HG03135 (cell line): Measurements from ENCODE around the gene MKI67.
"Not testable (repeated sequence)": the region's sequence is repeated elsewhere in the genome, so short reads cannot be mapped to it uniquely, and the experiment has no call there.

ENCODE experiments used
- ATAC-seq: cut with Tn5 transposase; IDR thresholded peaks from one replicate; pipeline ENCODE4 v1.9.1; 2021; ENCODE audit warnings: mild to moderate bottlenecking, moderate library complexity; ENCODE audit not compliant: unreplicated experiment

The MKI67 gene

DNA sequence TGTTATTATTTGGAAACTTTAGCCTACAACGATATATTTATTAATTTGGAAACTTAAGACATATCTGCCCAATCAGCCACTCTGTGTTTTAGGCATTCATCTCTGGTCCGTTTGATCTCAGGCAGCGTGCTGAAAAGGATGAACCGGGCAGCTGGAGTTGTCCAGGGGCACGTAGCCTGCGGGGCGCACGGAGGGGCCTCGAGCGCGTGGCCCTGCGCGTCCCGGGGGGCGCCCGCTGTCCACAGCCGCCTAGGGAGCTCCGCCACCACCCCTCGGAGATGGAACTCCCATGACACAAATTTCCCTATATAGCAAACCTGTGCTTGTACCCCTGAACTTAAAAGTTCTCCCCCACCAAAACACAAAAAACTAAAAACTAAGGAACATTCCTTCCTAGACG is 24.3 kb upstream of the MKI67 start:
- ATAC-seq = no peak

DNA sequence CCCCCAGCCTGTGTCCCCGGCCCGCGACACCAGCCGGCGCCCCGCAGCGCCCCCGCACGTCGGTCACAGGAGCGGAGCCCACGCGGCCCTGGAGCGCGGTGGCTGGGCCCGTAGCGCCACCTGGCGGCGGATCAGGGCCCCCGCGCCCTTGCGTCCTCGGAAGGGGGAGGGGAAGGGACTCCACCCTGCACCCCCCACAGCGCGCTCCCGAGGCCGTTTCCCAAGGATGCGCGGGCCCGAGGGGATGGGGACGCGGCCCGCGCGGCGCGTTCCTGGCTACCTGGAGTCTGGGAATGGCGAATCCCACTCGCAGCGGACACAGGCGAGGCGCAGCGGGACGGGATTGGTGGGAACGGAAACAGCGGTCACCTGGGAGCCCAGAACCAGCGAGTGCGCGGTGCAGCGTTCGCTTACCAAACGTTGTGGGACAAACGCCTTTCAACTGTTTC is 23.8 kb upstream of the MKI67 start:
- ATAC-seq = peak; percentile 89

DNA sequence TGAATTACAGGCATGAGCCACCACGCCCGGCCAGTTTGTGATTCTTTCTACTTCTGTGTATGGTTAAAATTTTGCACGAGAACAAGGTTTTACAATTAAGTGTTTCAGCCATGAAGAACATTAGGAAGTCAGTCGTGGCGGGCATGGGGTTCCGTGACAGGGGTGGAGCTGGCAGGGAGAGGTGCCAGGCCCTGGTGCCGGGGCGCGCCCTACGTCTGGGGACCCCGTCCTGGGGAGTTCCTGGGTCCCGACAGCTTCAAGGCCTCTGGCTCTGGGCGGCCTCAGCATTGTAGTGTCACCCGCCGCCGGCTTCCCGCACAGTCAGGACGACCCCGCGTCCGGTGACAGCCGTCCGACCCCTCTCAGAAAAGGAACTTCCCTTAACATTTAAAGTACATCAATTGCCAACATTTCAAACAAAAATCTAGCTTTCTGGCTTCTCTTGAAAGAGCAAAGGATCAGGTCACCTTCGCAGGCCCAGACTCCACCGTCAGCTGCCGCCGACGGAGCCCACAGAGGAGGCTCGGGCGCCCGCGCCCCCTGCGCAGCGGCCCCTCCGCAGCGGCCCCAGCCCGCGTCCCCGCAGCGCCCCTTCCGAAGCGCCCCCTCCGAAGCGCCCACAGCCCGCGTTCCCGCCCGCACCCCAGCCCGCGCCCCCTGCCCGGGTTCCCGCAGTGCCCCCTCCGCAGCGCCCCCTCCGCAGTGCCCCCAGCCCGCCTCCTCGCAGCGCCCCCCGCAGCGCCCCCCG is 23.2 kb upstream of the MKI67 start:
- no peak for ATAC-seq

DNA sequence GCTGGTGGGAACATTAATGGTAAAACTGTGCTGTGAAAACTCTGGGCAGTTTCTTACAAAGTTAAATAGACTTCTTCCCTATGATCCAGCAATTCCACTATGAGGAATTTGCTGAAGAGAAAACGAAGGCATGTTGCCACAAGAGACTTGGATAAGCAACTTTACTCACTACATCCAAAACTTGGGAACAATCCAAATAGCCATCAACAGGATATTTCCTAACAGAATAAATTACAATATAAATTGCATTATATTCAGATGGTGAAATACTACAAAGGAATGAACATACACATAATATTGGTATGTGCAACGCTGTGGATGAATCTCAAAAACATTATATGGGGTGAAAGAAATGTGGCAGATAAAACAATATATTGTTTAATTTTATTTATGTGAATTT is 21.4 kb upstream of the MKI67 start:
- no peak for ATAC-seq

DNA sequence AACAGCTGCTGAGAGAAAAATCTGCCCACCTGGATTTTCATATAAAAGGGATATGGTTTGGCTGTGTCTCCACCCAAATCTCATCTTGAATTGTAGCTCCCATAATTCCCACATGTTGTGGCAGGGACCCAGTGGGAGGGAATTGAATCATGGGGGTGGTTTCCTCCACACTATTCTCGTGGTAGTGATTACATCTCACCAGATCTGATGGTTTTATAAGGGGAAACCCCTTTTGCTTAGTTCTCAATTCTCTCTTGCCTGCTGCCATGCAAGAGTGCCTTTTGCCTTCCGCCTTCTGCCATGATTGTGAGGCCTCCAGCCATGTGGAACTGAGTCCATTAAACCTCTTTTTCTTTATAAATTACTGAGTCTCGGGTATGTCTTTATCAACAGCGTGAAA is 20.8 kb upstream of the MKI67 start:
- peak; percentile 51 for ATAC-seq

DNA sequence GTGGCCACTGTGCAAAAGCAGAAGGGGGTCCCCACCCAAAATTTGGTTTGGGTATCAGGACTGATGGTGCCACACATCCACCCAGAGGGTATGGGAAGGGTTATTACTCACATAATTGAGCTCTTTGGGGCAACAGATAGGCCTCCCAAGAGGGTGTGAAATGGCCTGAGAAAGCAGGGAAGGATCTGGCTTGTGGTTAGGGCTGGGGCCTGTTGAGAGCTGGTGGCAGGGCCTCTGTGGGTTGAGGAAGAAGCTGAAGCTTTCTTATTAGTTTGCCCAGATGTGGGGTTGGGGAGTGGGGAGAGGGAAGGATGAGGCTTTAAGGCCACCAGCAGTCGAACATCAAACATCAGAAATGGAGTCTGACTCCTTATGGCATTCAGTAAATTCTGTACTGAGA is 18.3 kb upstream of the MKI67 start:
- ATAC-seq = no peak

DNA sequence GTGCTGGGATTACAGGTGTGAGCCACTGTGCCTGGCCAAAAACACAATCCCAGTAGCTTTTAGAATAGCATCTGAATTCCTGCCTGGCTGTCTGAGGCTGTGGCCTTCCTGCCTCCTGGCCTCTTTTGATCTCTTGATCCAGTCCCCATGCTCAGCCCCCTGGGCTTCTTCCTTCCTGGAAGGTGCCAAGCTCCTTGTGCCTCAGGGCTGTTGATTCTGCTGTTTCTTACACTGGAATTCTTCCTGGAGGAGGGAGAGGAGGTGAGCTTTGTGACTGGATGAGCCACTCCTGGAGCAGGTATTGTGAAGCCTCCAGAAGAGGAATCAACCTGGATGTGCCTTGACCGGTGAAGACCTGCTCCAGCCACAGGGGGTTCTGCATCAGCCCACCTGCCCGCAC is 17.3 kb upstream of the MKI67 start:
- ATAC-seq = no peak

DNA sequence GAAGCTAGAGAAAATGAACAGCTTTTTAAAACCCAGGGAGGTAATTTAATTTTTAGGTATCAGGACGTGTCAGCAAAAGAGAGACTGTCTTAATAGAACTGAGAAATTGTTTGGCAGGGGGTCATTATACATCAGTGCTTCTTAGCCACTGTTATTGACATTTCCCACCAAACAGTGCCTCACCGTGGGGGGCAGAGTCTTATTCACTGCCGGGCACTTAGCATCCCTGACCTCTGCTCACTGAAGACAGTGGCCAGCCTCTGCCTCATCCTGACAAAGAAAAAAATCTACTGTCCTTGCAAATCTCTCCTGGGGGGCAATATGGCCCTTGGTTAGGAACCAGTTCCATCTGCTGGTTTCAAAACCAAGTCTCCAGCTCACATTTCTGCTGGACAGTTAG is 14.2 kb upstream of the MKI67 start:
- ATAC-seq = no peak

DNA sequence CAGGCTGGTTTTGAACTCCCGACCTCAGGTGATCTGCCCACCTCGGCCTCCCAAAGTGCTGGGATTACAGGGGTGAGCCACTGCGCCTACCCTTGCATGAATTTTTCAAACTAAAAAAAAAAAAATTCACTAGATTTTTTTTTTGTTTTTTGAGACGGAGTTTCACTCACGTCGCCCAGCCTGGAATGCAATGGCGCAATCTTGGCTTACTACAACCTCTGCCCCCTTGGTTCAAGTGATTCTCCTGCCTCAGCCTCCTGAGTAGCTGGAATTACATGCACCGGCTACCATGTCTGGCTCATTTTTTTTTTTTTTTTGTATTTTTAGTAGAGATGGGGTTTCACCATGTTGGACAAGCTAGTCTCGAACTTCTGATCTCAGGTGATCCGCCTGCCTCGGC is 12.2 kb upstream of the MKI67 start:
- not testable (repeated sequence) for ATAC-seq

DNA sequence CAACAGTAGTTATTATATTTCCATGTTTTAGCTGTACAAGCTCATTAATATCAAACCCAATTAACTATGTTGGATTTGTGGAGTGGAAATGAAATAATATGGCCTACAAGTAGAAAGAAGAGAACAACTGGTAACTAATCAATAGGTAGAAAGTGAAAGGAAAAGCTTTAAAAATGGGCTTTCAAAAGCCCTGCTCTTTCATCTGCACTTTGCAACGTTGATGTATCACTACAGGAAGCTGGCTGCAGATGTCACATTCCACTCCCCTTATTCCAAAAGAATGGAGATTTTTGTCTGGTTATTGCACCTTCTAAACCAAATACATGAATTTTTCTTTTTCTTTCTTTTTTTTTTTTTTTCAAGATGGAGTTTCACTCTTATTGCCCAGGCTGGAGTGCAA is 11.7 kb upstream of the MKI67 start:
- no peak for ATAC-seq

DNA sequence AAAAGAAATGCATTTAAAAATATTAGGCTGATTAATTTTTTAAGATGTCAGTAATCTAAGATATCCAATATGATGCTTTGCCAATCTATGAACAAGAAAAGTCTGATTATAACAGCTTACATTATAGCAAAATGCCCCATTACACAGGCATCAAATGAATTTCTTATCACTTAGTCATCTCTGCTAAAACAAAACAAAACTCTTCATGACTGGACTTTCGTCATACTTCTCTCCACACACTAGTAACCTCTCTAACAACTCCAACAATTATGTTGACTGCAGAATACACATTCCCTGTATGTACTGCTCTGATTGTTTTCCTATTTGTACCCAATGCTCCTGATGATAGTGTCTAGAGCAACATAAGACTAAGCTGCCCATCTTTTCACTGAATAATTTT is 3.8 kb upstream of the MKI67 start:
- no peak for ATAC-seq

DNA sequence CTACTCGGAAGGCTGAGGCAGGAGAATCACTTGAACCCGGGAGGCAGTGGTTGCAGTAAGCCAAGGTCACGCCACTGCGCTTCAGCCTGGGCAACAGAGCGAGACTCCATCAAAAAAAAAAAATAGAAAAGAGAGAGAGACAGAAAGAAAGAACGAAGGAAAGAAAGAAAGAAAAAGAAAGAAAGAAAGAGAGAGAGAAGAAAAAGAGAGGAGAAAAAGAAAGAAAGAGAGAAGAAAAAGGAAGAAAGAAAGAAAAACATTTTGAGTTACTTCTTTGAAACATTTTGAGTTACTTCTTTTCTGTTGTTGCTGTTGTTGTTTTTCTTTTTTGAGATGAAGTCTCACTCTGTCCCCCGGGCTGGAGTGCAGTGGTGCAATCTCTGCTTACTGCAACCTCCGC is 2.4 kb upstream of the MKI67 start:
- no peak for ATAC-seq

DNA sequence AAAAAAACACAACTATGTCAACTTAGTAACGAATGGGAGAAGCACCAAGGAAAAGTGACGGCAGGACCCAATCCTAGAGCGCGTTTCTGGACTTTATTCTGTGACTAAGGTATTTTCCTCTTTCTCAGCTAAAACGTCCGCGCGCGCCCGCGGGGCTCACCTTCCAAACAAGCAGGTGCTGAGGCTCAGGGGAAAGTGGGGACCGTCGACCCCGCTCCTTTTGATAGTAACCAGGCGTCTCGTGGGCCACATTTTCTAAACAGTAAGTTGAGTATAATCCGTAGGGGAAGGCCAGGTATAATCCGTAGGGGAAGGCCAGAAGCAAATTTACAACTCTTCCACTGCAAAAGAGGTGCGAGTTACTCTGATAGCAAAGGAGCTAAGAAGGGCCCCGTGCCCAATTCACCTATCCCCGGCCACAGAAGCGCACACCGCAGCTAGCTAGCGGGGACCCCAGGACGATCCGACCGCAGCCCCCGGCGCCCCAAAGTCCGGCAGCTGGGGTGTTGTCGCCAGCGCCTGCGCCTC is 743 bp downstream of the MKI67 start:
- ATAC-seq = no peak

DNA sequence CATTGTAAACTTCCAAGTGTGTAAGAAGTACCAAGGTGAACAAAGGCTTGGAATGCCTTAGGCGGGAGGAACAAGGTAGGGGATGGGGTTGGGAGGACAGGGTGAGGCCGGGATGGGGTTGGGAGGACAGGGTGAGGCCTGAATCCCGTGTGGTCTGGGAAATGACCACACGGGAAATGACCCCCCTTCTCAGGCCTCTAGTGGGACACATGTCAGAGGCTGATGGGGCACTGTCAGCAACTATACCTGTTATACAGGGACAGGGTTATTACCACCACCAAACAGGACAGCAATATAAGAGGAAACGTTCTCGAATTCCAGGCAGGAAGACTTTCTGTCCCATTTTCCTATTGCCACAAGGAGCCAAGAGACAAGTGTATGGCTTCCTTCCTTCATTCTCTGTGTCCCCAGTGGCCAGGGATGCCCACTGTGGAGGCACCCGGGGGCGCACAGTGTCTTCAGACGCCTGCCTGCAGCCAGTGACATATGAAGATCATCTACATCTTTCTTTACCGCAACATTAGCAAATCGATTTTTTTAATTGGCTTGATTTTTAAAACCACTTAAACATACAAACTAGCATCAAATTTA is 1.3 kb downstream of the MKI67 start:
- ATAC-seq = no peak

DNA sequence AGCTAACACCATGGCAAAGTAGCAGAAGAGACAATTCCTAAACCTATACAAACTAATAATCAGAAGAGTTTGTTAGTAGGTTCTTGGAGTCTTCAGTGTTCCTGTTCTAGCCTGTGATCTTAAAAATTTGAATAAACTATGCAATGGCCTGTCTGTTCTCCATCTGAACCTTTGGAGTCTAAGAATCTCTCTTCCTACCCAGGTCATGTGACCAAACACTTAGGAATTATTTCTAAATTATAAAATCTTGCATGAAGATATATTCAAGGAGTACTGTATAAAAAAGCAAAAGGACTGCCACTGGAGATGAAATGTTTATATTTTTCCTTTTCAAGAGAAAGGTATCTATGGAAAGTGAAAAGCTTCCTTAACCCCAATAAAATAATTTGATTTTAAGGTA is 2.4 kb downstream of the MKI67 start:
- no peak for ATAC-seq

DNA sequence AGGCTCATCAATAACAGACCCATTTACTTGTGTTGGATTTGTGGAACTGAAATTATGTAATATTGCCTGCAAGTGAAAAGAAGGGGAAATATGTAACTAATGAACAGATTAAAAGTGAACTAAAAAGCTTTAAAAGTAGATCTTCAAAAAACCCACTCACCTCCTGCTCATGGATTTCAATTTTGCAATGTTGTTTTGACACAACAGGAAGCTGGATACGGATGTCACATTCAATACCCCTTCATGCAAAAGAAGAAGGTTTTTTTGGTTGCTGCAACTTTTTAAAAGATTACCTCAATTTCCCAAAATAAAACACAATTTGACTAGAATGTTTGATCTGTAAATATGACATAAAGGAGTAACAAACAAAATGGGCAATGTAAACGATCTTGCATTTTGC is 3.3 kb downstream of the MKI67 start:
- no peak for ATAC-seq

DNA sequence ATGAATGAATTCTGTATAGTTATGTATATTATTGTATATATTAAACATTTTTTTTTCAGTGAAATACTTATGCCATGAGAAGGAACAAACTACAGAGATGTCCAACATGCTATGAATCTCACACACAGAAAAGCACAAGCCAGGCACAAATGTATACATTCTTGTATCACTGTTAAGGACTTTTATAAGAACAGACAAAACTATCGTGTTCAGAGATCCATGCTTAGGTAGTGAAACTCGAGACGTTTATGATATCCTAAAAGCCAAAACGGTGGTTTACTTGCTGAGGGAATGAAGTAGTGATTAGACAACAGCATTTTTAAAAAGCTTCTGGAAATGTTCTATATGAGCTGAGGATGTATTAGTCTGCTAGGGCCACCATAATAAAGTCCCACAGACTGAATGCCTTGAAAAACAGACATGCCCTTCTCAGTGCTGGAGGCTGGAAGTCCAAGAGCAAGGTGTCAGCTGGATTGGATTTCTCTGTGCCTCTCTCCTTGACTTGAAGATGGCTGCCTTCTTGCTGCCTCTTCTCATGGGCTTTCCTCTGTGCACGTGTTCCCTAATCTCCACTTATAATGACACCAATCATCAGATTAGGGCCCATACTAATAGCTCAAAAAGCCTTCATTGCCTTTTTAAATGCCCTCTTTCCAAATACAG is 4.3 kb downstream of the MKI67 start:
- ATAC-seq = no peak

DNA sequence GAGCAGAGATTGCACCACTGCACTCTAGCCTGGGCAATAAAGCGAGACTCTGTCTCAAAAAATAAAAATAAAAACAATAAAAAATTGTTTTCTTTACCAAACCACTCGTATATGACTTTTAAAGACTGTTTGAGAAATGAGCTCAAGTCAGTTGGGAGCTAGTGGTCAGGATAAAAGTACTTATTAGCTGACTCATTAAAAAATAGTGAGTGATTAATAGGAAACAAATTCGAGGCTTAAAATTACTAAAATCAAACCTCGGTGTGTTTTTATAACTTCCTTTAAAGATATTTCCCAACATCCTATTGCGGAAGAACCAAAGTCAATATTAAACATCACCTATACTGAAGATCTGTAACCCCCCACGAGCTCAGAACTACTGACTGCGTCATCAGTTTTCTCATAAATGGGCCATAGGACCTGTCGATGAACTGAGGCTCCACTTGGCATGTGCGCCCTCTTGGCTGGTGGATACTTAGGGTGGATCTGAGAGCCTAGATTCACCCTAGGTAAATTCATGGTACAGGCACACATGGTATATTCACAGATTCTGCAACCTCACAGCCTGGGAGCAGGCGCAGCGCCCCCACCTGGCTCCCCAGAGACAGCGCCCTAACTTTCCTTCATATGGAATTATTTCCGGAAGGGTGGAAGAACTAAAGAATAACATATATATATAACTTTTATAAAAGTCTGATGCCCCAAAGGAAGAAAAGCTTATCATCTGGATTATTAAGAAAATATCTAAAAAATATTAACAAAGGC is 9.2 kb downstream of the MKI67 start:
- ATAC-seq = no peak

DNA sequence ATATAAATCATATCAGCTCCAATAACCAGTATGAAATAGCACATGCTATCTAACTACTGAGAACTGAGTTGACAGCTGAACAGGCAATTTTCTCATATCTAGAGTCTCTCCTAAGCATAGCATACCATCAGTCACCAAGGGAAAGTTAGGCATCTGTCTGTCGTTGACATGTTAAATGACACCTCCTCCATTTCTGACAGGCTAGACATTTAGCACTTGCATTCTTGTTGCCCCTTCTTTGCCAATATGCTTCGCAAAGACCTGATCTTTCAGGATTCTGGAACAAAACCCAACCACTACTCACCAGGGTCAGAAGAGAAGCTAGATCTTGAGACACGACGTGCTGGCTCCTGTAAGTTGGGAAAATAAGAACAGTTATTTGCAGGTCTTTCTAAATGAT is 10.0 kb downstream of the MKI67 start:
- no peak for ATAC-seq

DNA sequence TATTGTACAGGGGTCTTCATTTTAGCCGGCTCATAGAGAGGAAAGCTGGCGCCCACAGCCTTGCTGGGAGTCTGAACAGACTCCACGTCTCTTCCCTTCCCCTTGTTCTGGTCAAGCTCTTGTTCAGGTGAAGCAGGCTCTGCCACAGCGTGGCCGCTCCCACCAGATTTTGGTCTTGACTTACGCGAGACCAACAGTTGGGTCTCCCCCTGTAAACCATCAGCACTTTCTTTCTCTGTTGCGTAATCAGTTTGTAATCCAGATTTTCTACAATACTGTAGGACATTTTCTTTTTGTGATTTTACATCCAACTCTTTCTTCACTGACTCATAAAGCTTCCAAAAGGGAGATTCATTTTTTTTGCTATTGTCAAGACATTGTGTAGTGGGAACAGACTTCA is 10.9 kb downstream of the MKI67 start:
- ATAC-seq = no peak

DNA sequence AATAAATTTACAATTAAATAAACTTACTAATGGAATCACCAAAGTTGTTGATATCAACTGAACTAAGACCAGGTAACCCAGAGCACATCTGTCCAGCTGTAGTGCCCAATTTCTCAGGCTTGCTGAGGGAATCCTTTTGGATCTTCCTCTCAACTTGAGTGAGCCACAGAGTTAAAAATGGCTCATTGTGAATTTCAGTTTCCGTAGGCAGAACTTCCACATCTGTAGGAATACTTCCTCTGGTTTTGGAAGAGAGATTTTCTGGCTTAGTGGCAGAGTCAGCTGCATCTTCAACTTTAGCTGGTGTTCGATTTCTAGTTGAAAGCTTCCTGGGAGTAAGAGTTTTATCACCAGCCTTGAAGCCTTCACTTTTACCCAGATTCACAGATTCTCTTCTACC is 11.3 kb downstream of the MKI67 start:
- ATAC-seq = no peak
